Esophagus (tissue), 2 donors: ENCODE measurements around the gene RASSF4. TPM values are rescaled to one million over a fixed set of nuclear protein-coding genes. Genes with fewer than 3 reads are reported as not detected.
A peak's percentile ranks its signal among the peaks of the same experiment; 100 is the strongest.

Experiments
- H3K27ac ChIP-seq, 2 donors: one replicate each; pipeline ENCODE4 v1.5.1; 2013; ENCODE audit warnings: low read depth in 2 of 2, mild to moderate bottlenecking in 2 of 2, inconsistent platforms in 1 of 2, low read length in 1 of 2, moderate library complexity in 1 of 2
- H3K27me3 ChIP-seq, 2 donors: one replicate each; pipeline ENCODE4 v1.6.1; 2013; ENCODE audit warnings: low read length in 2 of 2, control low read depth in 1 of 2, mild to moderate bottlenecking in 1 of 2; ENCODE audit not compliant: insufficient read depth in 2 of 2, control insufficient read depth in 1 of 2
- H3K36me3 ChIP-seq, 2 donors: one replicate each; pipeline ENCODE4 v1.6.1; 2013; ENCODE audit warnings: low read length in 1 of 2; ENCODE audit not compliant: control insufficient read depth in 2 of 2, insufficient read depth in 2 of 2
- H3K4me1 ChIP-seq, 2 donors: one replicate each; pipeline ENCODE4 v1.6.1; 2013; ENCODE audit warnings: low read length in 1 of 2; ENCODE audit not compliant: control insufficient read depth in 2 of 2, insufficient read depth in 2 of 2
- H3K4me3 ChIP-seq, 2 donors: one replicate each; pipeline ENCODE4 v1.5.1; 2013; ENCODE audit warnings: low read length in 2 of 2, mild to moderate bottlenecking in 2 of 2, low read depth in 1 of 2, moderate library complexity in 1 of 2
- H3K9me3 ChIP-seq, 2 donors: one replicate each; pipeline ENCODE4 v1.6.1; 2013; ENCODE audit warnings: mild to moderate bottlenecking in 2 of 2, low read depth in 1 of 2, low read length in 1 of 2, moderate library complexity in 1 of 2; ENCODE audit not compliant: control insufficient read depth in 2 of 2, insufficient read depth in 1 of 2
- WGBS, 2 donors: extraction: QIAGEN DNeasy Blood & Tissue Kit; methylation state at CpG; one replicate each; pipeline ENCODE4 v1.1.7; 2013; 5-methylcytosine and 5-hydroxymethylcytosine counted together
- polyA plus RNA-seq, 2 donors: library from polyadenylated mRNA; stranded (reverse); fragments of 200-250 nt; gene quantifications; one replicate each; pipeline ENCODE4 v1.2.3, GENCODE V29; 2013
- donor health status: healthy with polysubstance abuse.
- donor health status: Bipolar disorder and iron deficiency.

Gene RASSF4
- 1 to 10 TPM; 3.6 to 3.7 TPM for polyA plus RNA-seq

- Histone ChIP-seq H3K4me1 (peaks cover 3 to 6% of the 10 kb centered on the region in 2 donors), H3K36me3 (peaks cover 0 to 4% of the 10 kb centered on the region in 2 donors), H3K4me3 (peak within 1 kb of the TSS; percentile 83), H3K27me3 (no peaks in the 10 kb centered on the region), H3K9me3 (no peaks in the 10 kb centered on the region), H3K27ac (peak within 1 kb of the TSS; percentile 88 to 92)
- 1% methylated on average over 58 to 74 of the region's 74 CpGs for WGBS, 2 donors
Observed at GRCh38 chr10:44959247-44960087, at the start of gene RASSF4. TSS of gene RASSF4 (plus strand) at chr10:44959802. CDS start at chr10:44970203, 10,401 bp downstream.

DNA sequence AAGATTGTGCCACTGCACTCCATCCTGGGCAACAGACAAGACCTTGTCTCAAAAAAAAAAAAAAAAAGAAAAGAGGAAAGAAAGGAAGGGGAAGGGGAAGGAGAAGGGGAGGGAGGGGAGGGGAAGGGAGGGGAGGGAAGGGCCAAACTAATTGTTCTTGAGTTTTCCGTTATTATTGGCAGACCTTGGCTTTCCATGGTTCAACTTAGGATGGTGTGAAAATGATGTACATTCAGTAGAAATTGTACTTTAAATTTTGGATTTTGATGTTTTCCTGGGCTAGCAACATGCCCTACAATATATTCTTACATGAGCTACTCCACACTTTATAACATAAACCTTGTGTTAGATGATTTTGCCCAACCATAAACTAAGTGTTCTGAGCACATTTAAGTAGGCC, 49.7 kb upstream of the RASSF4 start:
- Histone ChIP-seq H3K27ac (no peak overlapping the region), H3K4me3 (no peak overlapping the region), H3K9me3 (peaks cover 0 to 5% of the 10 kb centered on the region in 2 donors), H3K27me3 (peaks cover 0 to 2% of the 10 kb centered on the region in 2 donors), H3K4me1 (peaks cover 0 to 2% of the 10 kb centered on the region in 2 donors), H3K36me3 (no peaks in the 10 kb centered on the region)
- WGBS, 2 donors: 66 to 76% methylated on average over 1 of the region's 1 CpG

GRCh38 chr10:44910602-44911001, 49.0 kb upstream of the RASSF4 start:
- Histone ChIP-seq H3K27ac (no peak overlapping the region), H3K4me1 (peaks cover 0 to 2% of the 10 kb centered on the region in 2 donors), H3K27me3 (peaks cover 0 to 2% of the 10 kb centered on the region in 2 donors), H3K4me3 (no peak overlapping the region), H3K9me3 (no peaks in the 10 kb centered on the region), H3K36me3 (no peaks in the 10 kb centered on the region)
- 33 to 43% methylated on average over 7 of the region's 7 CpGs for WGBS, 2 donors

- Histone ChIP-seq H3K4me3 (no peak within 1 kb of the TSS), H3K4me1 (peaks cover 0 to 2% of the 10 kb centered on the region in 2 donors), H3K9me3 (no peaks in the 10 kb centered on the region), H3K36me3 (no peaks in the 10 kb centered on the region), H3K27me3 (peaks cover 0 to 2% of the 10 kb centered on the region in 2 donors), H3K27ac (no peak within 1 kb of the TSS)
- 17 to 32% methylated on average over 12 of the region's 12 CpGs for WGBS, 2 donors
Observed at GRCh38 chr10:44911081-44911540, 48.5 kb upstream of the RASSF4 start, which contains the start of gene TMEM72. TSS of gene TMEM72 (plus strand) at chr10:44911337. CDS start at chr10:44911513, 176 bp downstream.

GRCh38 chr10:44911951-44912350, 47.7 kb upstream of the RASSF4 start:
- Histone ChIP-seq H3K36me3 (no peaks in the 10 kb centered on the region), H3K4me3 (no peak overlapping the region), H3K4me1 (peaks cover 0 to 2% of the 10 kb centered on the region in 2 donors), H3K27ac (no peak overlapping the region), H3K27me3 (no peaks in the 10 kb centered on the region), H3K9me3 (peaks cover 0 to 2% of the 10 kb centered on the region in 2 donors)
- WGBS, 2 donors: 84 to 93% methylated on average over 3 of the region's 3 CpGs

DNA sequence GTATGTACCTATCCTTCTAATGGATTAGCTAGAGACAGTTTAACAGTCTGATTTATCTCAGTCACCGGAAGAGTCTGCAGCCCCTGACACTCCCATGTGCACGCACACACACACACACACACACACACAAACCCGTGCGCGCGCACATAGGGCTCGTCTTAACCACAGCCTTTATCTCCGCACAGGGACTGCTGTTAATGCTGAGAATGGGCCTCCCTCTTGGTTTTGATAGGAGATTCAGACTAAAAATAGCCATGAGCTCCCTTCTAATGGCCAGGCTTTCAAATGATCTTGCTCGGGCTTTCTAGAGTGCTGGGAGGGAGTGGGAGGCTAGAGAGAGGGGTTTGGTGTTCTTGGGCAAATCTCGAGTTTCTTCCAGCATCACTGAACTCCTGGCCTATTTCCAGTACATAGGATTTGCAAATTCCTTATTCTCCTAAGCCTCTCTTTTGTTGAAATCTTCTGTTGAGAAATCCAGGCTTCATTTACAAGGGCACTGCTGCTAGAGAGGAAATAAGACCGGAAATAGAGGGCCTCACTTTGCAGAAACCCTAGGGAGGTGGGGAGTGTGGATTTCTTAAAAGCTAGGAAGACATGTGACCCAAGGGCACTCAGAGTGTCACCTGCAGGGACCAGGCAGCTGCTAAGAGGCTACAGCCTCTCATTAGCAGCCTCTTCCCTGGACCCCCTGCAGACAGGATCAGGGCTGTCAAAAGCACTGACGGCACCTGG, 46.1 kb upstream of the RASSF4 start:
- Histone ChIP-seq H3K27me3 (no peaks in the 10 kb centered on the region), H3K36me3 (no peaks in the 10 kb centered on the region), H3K4me3 (no peak overlapping the region), H3K9me3 (peaks cover 0 to 5% of the 10 kb centered on the region in 2 donors), H3K27ac (no peak overlapping the region), H3K4me1 (peaks cover 0 to 2% of the 10 kb centered on the region in 2 donors)
- WGBS, 2 donors: 63 to 75% methylated on average over 12 of the region's 12 CpGs

GRCh38 chr10:44914891-44915290, 44.7 kb upstream of the RASSF4 start:
- peaks cover 0 to 2% of the 10 kb centered on the region in 2 donors for H3K4me1 ChIP-seq
- H3K36me3 ChIP-seq: no peaks in the 10 kb centered on the region
- H3K9me3 ChIP-seq: peaks cover 0 to 5% of the 10 kb centered on the region in 2 donors
- 74 to 80% methylated on average over 2 of the region's 2 CpGs for WGBS, 2 donors
- no peak overlapping the region for H3K4me3 ChIP-seq
- H3K27me3 ChIP-seq: no peaks in the 10 kb centered on the region
- H3K27ac ChIP-seq: no peak overlapping the region

GRCh38 chr10:44916429-44916828, 43.2 kb upstream of the RASSF4 start:
- H3K4me1 ChIP-seq: no peaks in the 10 kb centered on the region
- H3K36me3 ChIP-seq: no peaks in the 10 kb centered on the region
- H3K27me3 ChIP-seq: no peaks in the 10 kb centered on the region
- no peak overlapping the region for H3K27ac ChIP-seq
- peaks cover 0 to 5% of the 10 kb centered on the region in 2 donors for H3K9me3 ChIP-seq
- 70 to 85% methylated on average over 2 of the region's 2 CpGs for WGBS, 2 donors
- H3K4me3 ChIP-seq: no peak overlapping the region

DNA sequence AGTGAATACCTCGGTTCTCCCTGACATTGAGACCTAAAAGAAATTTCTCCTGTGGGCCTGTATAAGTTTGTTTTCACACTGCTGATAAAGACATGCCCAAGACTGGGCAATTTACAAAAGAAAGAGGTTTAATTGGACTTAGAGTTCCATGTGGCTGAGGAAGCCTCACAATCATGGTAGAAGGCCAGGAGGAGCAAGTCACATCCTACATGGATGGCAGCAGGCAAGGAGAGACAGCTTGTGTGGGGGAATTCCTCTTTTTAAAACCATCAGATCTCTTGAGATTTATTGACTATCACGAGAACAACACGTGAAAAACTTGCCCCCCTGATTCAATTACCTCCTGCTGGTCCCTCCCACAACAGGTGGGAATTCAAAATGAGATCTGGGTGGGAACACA, 41.8 kb upstream of the RASSF4 start:
- WGBS, 2 donors: 71 to 74% methylated on average over 3 of the region's 3 CpGs
- Histone ChIP-seq H3K9me3 (peaks cover 0 to 5% of the 10 kb centered on the region in 2 donors), H3K4me3 (no peak overlapping the region), H3K27ac (no peak overlapping the region), H3K36me3 (no peaks in the 10 kb centered on the region), H3K27me3 (no peaks in the 10 kb centered on the region), H3K4me1 (no peaks in the 10 kb centered on the region)
